ENCODE measurements around the gene GAS2. TPM values are rescaled to one million over a fixed set of nuclear protein-coding genes. Genes with fewer than 3 reads are reported as not detected.

Gene GAS2
- total and polyA plus RNA-seq, 2 donors (not counting 3 experiments of a cell fraction or from before 2014, with no cell fraction given): 0.54 to 0.88 TPM

- Histone ChIP-seq H2AFZ (ENCODE audit: low read depth, low read length) (no peak overlapping the region), H3K9me3 (replicated peaks; ENCODE audit: control insufficient read depth, insufficient read depth, low read length) (no peaks in the 10 kb centered on the region), H3K27ac (ENCODE audit: insufficient read depth, low read depth, low read length) (no peak overlapping the region), H3K36me3 (ENCODE audit: control insufficient read depth in 2 of 2, extremely low read depth in 1 of 2, insufficient read depth in 2 of 2, low read length in 2 of 2) (no peaks in the 10 kb centered on the region), H3K79me2 (ENCODE audit: control insufficient read depth, insufficient read depth, low read length) (no peaks in the 10 kb centered on the region), H3K27me3 (ENCODE audit: control insufficient read depth in 2 of 2, insufficient read depth in 2 of 2, low read length in 2 of 2) (no peaks in the 10 kb centered on the region), H3K9me1 (replicated peaks; ENCODE audit: control insufficient read depth, extremely low read depth, insufficient read depth, low read length) (no peaks in the 10 kb centered on the region), H3K4me3 (replicated peaks in 1 of 3; ENCODE audit: insufficient read depth in 1 of 3, low read depth in 1 of 3, low read length in 3 of 3) (no peak overlapping the region), H3K9ac (replicated peaks; ENCODE audit: extremely low read depth, insufficient read depth, low read length) (no peak overlapping the region), H4K20me1 (replicated peaks; ENCODE audit: control insufficient read depth, extremely low read depth, insufficient read depth, low read length) (no peaks in the 10 kb centered on the region), H3K4me1 (ENCODE audit: control insufficient read depth, extremely low read depth, insufficient read depth, low read length) (no peaks in the 10 kb centered on the region), H3K4me2 (ENCODE audit: insufficient read depth, low read length) (no peak overlapping the region)
- dilution Hi-C loops (cut with MboI; ENCODE audit: extremely low pct_ligation_motif_present, low sequenced_read_pairs) (no loop called here), intact Hi-C loops (cut with micrococcal nuclease) (no loop called here)
- BruUV-seq (replicated peaks): no TSS peak
- TF ChIP-seq CTCF (IDR thresholded peaks at IDR 0.05; ENCODE audit: extremely low read depth in 1 of 2, insufficient read depth in 1 of 2, low read depth in 1 of 2, low read length in 2 of 2) (no peak), MAX (IDR thresholded peaks at IDR 0.05; ENCODE audit: insufficient read depth, insufficient read length) (no peak), FOS (IDR thresholded peaks at IDR 0.05; ENCODE audit: borderline replicate concordance, insufficient read depth, low read length) (no peak), POLR2A (IDR thresholded peaks at IDR 0.05; ENCODE audit: low read depth, low read length) (no peak), GATA2 (IDR thresholded peaks at IDR 0.05; ENCODE audit: insufficient read depth, insufficient read length, low read depth, low read length) (no peak), POLR2AphosphoS5 (IDR thresholded peaks at IDR 0.05; ENCODE audit: insufficient read depth, low read depth, low read length) (no peak), MYC (IDR thresholded peaks at IDR 0.05; ENCODE audit: low read depth, low read length) (no peak), JUN (IDR thresholded peaks at IDR 0.05; ENCODE audit: borderline replicate concordance, insufficient read depth, insufficient read length, low read depth) (no peak), EZH2 (IDR thresholded peaks at IDR 0.05; ENCODE audit: borderline replicate concordance, low read depth, low read length, severe bottlenecking) (no peak)
- POLR2A ChIA-PET: no interaction called here
- DNase-seq (ENCODE audit: low read depth, low spot score): no peak
- CTCF ChIA-PET: no interaction called here
- no peak for FAIRE-seq
Observed at GRCh38 chr11:22734628-22735345, 68.4 kb downstream of the GAS2 start.
